ENCODE data around the gene FAM131C.
A peak's percentile ranks its signal among the peaks of the same experiment; 100 is the strongest.

Gene FAM131C

DNA sequence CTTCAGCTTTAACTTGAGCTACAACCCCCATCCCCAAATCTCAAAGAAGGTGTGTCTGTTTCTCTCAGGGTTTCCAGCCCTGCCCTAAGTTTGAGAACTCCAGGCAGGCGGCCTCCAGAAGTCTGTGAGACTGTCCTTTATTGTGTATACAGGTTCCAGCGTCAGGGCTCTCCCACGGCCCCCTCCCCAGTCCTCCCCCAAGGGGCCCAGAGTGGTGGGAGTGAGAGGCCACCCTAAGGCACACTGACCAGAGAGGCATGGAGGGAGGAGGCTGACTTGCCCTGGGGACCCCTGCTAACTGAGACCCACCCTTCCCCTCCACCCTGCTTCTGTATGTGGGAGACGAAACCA lies 59.6 kb downstream of the FAM131C start:
- DNase-seq = no peak

DNA sequence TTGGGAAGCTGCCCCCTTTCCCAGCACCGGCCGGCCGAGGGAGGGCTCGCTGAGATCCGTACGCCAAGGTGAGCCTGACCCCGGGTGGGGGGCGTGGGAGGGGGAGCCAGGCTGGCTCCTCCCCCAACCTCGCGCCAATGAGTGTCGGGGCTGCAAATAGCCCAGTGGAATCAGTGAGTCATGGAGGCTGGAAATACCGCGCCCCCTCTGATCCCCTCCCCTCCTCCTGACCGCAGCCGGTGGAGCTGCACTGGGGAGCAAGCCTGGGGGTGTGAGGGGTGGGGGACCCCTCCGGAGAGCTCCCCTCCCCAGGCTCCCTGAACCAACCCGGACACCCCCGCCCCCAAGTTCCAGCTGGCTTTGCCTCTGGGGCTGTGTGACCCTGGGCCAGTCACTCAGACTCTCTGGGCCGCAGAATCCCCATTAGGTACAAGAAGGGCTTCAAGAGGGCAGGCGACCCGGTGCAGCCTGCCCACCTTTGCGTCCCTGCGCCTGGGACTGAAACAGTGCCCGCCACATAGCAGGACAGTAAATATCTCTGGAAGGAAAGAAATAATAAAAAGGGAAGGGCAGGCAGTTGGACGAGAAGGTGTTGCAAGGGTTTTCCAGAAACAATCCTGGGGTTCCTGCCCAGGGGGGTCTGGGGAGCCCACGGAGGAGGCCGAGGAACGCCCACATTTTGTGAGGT lies 60.1 kb downstream of the FAM131C start:
- peak in 1 of 2 donors; percentile 33 for DNase-seq

DNA sequence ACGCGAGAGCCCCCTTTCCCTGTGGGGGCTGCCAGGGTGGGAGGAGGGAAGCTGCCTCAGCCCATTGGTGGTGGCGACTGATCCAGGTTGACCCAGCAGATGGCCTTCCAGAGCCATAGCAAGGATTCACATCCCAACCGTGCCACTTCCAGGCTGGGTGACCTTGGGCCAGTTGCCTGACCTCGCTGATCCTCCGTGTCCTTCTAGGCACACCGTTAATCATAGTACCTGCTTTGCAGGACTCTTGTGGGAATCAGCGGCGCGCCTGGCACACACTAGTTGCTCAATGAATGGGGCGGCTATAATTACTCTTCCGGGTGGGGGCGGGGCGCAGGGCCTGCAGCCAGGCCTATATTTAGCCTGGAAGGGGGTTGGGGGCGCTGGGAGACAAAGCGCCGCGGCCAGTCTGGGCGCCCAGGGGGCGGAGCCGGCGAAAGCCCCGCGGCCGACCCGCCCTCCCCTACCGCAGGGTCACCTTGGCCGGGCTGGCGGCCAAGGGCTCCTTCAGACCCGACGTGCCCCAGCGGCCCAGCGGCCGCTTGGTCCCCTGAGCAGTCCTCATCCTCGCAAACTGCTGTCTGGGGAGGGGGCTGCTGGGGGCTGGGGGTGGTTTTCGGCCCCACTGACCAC lies 60.7 kb downstream of the FAM131C start:
- peak; percentile 15 to 30 for DNase-seq

DNA sequence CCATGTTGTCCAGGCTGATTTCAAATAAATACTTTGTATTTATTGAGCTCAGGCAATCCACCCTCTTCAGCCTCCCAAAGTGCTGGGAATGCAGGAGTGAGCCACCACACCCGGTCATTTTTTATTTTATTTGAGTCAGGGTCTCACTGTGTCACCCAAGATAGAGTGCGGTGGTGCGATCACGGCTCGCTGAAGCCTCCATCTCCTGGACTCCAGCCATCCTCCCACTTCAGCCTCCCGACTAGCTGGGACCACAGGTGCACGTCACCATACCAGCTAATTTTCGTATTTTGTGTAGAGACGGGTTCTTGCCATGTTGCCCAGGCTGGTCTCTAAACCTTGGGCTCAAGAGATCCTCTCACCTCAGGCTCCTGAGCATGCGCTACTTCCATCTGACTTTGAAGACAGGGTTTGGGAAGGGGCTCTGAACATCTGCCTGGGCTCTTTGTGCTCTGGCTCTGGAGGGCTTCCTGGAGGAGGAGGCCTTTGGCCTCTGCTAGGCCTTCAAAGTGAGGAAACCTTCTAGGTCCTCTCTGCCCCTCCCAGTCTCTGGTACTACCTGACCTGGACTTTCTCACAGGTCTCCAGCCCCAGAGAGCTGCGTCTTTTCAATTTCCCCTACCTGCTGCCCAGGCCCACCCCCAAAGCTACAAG lies 61.4 kb downstream of the FAM131C start:
- no peak for DNase-seq

DNA sequence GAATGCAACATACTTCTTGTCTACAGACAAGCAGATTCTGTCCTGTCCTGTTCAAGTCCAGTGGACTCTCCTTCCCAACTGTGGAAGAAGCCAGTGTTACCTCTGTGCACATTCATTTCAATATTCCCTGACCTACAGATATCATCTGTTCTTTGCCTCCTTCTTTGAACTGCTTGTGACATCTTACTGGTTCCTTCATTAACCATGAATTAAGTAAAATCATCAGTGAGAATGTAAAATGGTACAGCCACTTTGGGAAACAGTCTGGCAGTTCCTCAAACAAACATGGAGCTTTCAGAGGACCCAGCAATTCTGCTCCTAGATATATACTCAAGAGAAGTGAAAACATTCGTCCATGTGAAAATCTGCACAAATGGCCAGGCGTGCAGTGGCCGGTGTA lies 62.6 kb downstream of the FAM131C start:
- DNase-seq = no peak

DNA sequence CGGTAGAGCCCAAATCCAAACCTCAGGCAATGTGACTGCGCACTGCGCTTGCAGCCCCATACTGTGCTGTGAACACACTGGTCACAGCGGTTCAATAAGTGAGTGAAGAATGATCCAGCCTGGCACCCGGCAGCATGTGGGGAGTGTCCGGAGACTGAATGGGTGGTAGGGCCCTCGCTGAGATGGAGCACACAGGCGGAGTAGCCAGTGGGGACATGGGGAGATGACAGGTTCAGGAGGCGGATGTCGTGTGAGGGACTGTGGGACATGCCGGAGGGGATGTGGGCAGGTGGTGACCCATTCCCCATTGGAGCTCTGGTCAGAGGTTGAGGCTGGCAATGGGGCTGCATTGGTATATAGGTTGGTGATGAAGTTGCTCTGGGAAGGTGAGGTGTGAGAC lies 63.8 kb downstream of the FAM131C start:
- DNase-seq = no peak

DNA sequence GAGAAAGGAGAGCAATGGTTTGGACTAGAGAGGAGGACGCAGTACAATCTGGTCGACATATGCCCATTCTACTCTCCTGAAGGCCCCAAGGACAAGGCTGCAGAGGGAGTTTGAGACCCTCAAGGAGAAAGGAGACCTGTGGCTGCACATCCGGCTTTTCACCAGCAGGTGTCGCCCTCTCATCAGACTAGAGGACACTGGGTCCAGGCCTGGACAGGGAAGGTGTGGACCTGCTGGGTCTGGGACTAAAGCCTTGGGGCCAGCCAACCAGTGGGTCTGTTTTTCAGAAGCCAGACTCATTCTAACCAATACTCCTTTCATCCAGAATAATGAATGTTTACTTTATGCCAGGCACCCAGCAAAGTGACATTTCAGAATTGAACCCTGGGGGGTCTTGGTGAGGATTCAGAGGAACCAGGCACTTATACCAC lies 64.4 kb downstream of the FAM131C start:
- peak; percentile 74 to 79 for DNase-seq
